ENCODE data around the gene PKN1.

- no peak for TF ChIP-seq POLR2A (IDR thresholded peaks at IDR 0.05; ENCODE audit: low read depth, low read length)
- TF ChIP-seq CTCF (conservative IDR thresholded peaks at IDR 0.05; ENCODE audit: low read depth, low read length): no peak
- TF ChIP-seq FOS (IDR thresholded peaks at IDR 0.05; ENCODE audit: low read depth, low read length): no peak
- no peak for TF ChIP-seq CEBPB (IDR thresholded peaks at IDR 0.05; ENCODE audit: low read depth, low read length)
- TF ChIP-seq BHLHE40 (IDR thresholded peaks at IDR 0.05; ENCODE audit: low read depth, low read length): no peak
- TF ChIP-seq USF2 (IDR thresholded peaks at IDR 0.05; ENCODE audit: low read depth, low read length): no peak
- no peak for TF ChIP-seq MAZ (IDR thresholded peaks at IDR 0.05; ENCODE audit: borderline replicate concordance, low read depth, low read length)
- TF ChIP-seq MXI1 (IDR thresholded peaks at IDR 0.05; ENCODE audit: borderline replicate concordance, low read depth, low read length): no peak
- no peak for TF ChIP-seq MAFK (IDR thresholded peaks at IDR 0.05; ENCODE audit: low read depth, low read length)
Observed at GRCh38 chr19:14503285-14503684, 70.2 kb downstream of the PKN1 start.

Measured in IMR-90 (cell line).